A549 (cell line): ENCODE results near the gene JAKMIP2.

Experiments used
- CTCF ChIP-seq: fragments of >200 bp; sonication (Bioruptor Twin); formaldehyde crosslinking; IDR thresholded peaks from 3 replicates; pipeline ENCODE4 v1.5.1; 2016
- HDAC2 ChIP-seq: fragments of 200-600 bp; sonication (generic); IDR thresholded peaks from 2 replicates; pipeline ENCODE4 v1.6.1; 2016
- MAFK ChIP-seq: fragments of 450-650 bp; IDR thresholded peaks from 2 replicates; pipeline ENCODE4 v1.6.1; 2014; ENCODE audit not compliant: partially characterized antibody
- POLR2A ChIP-seq: IDR thresholded peaks from 2 replicates; pipeline ENCODE4 v1.6.1; 2012; ENCODE audit warnings: mild to moderate bottlenecking, low read length
- ZFP36 ChIP-seq: fragments of 450-650 bp; IDR thresholded peaks from 2 replicates; pipeline ENCODE4 v1.6.1; 2014; ENCODE audit warnings: borderline replicate concordance; ENCODE audit not compliant: partially characterized antibody

- TF ChIP-seq CTCF (no peak), HDAC2 (no peak), ZFP36 (no peak), MAFK (no peak), POLR2A (no peak)
Measured at GRCh38 chr5:147687118-147687517, 95.4 kb downstream of the JAKMIP2 start.
